Measurements from ENCODE around the gene AP4E1.
"Not testable (repeated sequence)": the region's sequence is repeated elsewhere in the genome, so short reads cannot be mapped to it uniquely, and the experiment has no call there.

The AP4E1 gene

DNA sequence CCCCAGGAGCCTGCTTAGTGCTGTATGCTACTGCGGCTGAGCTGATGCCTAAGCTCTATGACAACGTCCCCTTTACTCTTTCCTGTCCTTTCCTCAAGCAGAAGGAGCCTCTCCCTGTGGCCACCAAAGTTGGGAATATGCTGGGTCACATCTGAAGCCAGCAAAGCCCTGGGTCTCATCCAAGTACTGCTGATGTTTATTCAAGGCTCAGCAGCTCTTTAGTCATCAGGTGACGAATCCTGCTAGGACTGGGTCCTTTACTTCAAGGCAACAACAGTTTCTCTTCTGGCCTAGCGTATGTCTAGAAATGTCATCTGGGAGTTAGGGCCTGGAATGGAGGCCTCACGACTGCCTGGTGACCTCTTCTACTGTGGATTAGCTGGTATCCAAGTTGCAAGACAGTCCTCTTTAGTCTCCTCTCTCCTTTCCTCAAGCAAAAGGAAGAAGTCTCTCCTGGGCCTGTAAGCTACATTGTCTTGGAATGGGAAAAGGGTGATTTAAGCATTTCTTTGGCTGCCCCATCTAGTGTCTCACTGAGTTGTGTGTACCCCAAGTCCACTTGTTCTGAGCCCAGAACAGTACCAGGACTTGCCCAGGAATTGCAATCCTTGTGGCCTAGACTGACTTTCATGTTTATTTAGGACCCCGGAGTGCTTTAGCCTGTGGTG is 122.3 kb downstream of the AP4E1 start:
- H3K9me3 ChIP-seq, result no peaks in the 10 kb centered on the region
- no peaks in the 10 kb centered on the region for H4K20me1 ChIP-seq
- TF ChIP-seq Cebpa-rat (IDR thresholded peaks at IDR 0.05), result no peak
- no peak overlapping the region for H3K27ac ChIP-seq
- no peak overlapping the region for H3K4me2 ChIP-seq
- H3K4me1 ChIP-seq, result no peaks in the 10 kb centered on the region
- H3K4me3 ChIP-seq, result no peak overlapping the region
- no peaks in the 10 kb centered on the region for H3K36me3 ChIP-seq
- no peak overlapping the region for H3K9ac ChIP-seq
- no peaks in the 10 kb centered on the region for H3K27me3 ChIP-seq

DNA sequence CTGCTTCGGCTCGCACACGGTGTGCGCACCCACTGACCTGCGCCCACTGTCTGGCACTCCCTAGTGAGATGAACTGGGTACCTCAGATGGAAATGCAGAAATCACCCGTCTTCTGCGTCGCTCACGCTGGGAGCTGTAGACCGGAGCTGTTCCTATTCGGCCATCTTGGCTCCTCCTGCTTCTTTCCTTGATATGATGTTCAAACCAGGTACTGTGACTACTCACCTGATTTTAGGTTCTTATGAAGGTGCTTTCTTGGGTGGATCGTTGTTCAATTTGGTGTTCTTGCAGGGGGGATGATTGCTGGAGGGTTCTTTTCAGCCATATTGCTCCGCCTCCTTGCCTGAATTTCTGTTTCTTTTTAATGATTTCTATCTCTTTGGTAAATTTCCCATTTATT is 129.0 kb downstream of the AP4E1 start:
- H3K9ac ChIP-seq, H3K4me3 ChIP-seq, H3K4me2 ChIP-seq: not testable (repeated sequence)

GRCh38 chr15:51038162-51038973 is 129.9 kb downstream of the AP4E1 start:
- H3K4me3 ChIP-seq, result no peak overlapping the region
- no peaks in the 10 kb centered on the region for H3K36me3 ChIP-seq
- no peak overlapping the region for H3K27ac ChIP-seq
- H3K9ac ChIP-seq, result no peak overlapping the region
- H3K27me3 ChIP-seq, result no peaks in the 10 kb centered on the region
- H4K20me1 ChIP-seq, result no peaks in the 10 kb centered on the region
- TF ChIP-seq Cebpa-rat (IDR thresholded peaks at IDR 0.05), result no peak
- H3K9me3 ChIP-seq, result no peaks in the 10 kb centered on the region
- H3K4me2 ChIP-seq, result no peak overlapping the region
- H3K4me1 ChIP-seq, result no peaks in the 10 kb centered on the region

More for the DNA sequence above, 129.0 kb downstream of the AP4E1 start:
- not testable (repeated sequence) for H3K36me3 ChIP-seq, H4K20me1 ChIP-seq, H3K9me3 ChIP-seq, H3K27me3 ChIP-seq, H3K4me1 ChIP-seq, H3K27ac ChIP-seq

GRCh38 chr15:51038974-51039319 is 130.5 kb downstream of the AP4E1 start:
- no peak for TF ChIP-seq Cebpa-rat (IDR thresholded peaks at IDR 0.05)
- no peaks in the 10 kb centered on the region for H3K27me3 ChIP-seq
- H3K4me1 ChIP-seq, result no peaks in the 10 kb centered on the region
- no peaks in the 10 kb centered on the region for H3K36me3 ChIP-seq
- no peaks in the 10 kb centered on the region for H3K9me3 ChIP-seq
- no peak overlapping the region for H3K4me2 ChIP-seq
- no peak overlapping the region for H3K4me3 ChIP-seq
- no peaks in the 10 kb centered on the region for H4K20me1 ChIP-seq
- H3K27ac ChIP-seq, result no peak overlapping the region
- no peak overlapping the region for H3K9ac ChIP-seq

DNA sequence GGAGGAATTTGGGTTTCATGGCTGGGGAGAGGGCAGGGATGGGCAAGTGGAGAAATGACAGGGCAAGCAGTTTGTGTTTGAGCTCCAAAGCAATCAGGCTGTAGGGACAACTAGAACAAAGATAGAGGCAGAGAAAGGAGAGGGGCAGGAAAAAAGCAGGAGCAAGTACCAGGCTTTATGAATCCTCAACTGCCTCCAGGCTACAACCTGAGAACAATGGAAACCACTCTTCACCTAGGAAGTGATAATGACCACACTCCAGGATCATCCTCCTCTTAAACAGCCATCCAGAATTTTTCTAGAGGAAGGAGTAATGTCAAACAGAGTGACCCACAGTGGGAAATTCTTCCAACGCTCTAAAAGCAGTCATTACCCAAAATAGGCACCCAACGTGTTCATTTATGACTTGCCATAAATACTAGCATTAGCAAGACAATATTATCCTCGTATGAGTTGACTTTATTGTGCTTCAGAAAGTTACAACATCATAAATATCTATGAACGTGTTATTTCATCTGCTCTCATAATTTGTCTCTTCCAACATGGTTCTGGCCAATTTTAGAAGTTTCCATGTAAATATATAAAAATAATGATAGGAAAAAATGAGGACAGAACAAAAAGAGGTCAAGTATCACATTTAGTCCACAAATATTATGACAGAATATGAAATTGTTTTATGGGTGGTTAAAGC is 135.7 kb downstream of the AP4E1 start:
- Histone ChIP-seq H3K27me3 (no peaks in the 10 kb centered on the region), H3K4me3 (no peak overlapping the region), H3K9me3 (no peaks in the 10 kb centered on the region), H4K20me1 (no peaks in the 10 kb centered on the region), H3K36me3 (no peaks in the 10 kb centered on the region), H3K9ac (no peak overlapping the region), H3K4me2 (no peak overlapping the region), H3K4me1 (no peaks in the 10 kb centered on the region), H3K27ac (no peak overlapping the region)
- no peak for TF ChIP-seq Cebpa-rat (IDR thresholded peaks at IDR 0.05)

- Histone ChIP-seq H3K9ac (no peak overlapping the region), H3K27me3 (no peaks in the 10 kb centered on the region), H3K4me1 (no peaks in the 10 kb centered on the region), H4K20me1 (no peaks in the 10 kb centered on the region), H3K36me3 (no peaks in the 10 kb centered on the region), H3K9me3 (no peaks in the 10 kb centered on the region), H3K4me2 (no peak overlapping the region), H3K4me3 (no peak overlapping the region), H3K27ac (no peak overlapping the region)
- TF ChIP-seq Cebpa-rat (IDR thresholded peaks at IDR 0.05), result no peak
Observed at GRCh38 chr15:51046016-51046415, 137.5 kb downstream of the AP4E1 start.

DNA sequence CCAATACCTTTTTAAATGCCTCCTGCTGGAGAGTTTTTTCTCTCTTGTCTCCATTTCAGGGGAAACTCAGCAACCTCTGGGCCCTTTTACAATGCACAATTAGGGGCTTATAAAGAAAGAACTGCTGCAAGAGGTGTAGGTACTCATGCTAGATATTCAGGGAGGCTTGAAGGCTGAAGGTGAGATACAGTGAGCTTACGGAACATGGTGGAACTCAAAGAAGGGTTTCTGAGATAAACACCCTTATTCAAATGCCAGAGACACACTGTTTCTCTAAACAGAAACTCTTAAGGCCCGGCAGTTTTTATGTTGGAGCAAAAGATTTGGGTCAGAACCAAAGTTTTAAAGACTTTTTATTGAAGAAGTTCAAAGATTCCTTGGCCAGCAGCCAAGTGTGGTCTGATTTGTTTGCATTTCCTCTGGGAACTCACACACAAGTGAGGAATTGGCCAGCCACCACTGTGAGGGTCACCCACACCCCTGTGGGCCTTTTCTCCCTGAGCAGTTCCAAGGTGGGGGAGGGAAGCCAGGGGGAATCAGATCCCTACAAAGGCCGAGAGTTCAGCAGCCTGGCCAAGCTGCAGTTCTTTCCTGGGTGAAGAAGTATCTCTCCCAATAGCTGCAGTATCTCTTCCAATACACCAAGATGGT is 138.4 kb downstream of the AP4E1 start:
- H3K27me3 ChIP-seq, result no peaks in the 10 kb centered on the region
- H3K36me3 ChIP-seq, result no peaks in the 10 kb centered on the region
- no peak overlapping the region for H3K27ac ChIP-seq
- no peak overlapping the region for H3K4me3 ChIP-seq
- no peak overlapping the region for H3K9ac ChIP-seq
- no peak for TF ChIP-seq Cebpa-rat (IDR thresholded peaks at IDR 0.05)
- no peaks in the 10 kb centered on the region for H3K9me3 ChIP-seq
- peaks cover 5% of the 10 kb centered on the region for H3K4me1 ChIP-seq
- H4K20me1 ChIP-seq, result no peaks in the 10 kb centered on the region
- H3K4me2 ChIP-seq, result no peak overlapping the region

DNA sequence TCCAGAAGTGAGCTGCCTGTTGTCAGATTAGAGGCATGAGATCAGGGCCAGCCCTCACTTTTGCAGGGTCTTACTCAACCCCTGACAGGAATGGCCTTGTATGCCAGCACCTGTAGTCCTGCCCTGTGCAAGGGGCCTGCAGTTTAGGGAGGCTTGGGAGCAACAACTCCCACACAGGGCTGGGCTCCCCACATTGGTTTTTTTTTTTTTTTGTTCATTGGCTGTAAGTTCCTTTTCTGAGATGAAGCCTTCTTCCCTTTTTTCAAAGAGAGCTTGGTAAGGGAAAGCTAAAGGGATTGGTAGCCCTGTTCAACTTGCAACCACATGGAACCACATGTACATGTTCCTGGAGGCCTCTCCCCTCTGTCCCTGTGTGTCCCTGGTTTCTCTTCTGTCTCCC is 139.8 kb downstream of the AP4E1 start:
- Histone ChIP-seq H3K4me2 (no peak overlapping the region), H3K9me3 (no peaks in the 10 kb centered on the region), H3K36me3 (no peaks in the 10 kb centered on the region), H3K27me3 (no peaks in the 10 kb centered on the region), H3K27ac (no peak overlapping the region), H4K20me1 (no peaks in the 10 kb centered on the region), H3K4me1 (peaks cover 7% of the 10 kb centered on the region), H3K9ac (no peak overlapping the region), H3K4me3 (no peak overlapping the region)
- TF ChIP-seq Cebpa-rat (IDR thresholded peaks at IDR 0.05), result no peak

DNA sequence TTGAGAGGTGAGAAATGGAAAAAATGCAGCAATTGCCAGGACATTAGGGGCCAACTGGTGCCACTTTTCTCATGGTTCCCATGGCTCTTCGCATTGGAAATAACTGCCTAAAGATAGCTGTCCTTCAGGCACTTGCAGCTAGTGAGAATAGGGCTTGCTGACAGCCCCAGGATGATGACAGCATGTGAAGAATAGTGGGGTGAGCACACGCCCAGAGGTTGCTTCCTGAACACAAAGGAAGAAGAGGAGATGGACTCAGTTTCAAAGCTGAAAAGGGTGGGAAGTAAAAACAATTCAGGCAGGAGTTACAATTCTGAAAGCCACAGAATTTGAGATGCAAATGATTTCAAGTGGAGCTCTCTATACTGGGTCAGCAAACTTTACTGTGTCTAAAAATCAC is 140.6 kb downstream of the AP4E1 start:
- no peaks in the 10 kb centered on the region for H3K27me3 ChIP-seq
- H4K20me1 ChIP-seq, result no peaks in the 10 kb centered on the region
- H3K27ac ChIP-seq, result no peak overlapping the region
- H3K4me3 ChIP-seq, result no peak overlapping the region
- peaks cover 7% of the 10 kb centered on the region for H3K4me1 ChIP-seq
- no peaks in the 10 kb centered on the region for H3K9me3 ChIP-seq
- no peak overlapping the region for H3K4me2 ChIP-seq
- no peaks in the 10 kb centered on the region for H3K36me3 ChIP-seq
- TF ChIP-seq Cebpa-rat (IDR thresholded peaks at IDR 0.05), result no peak
- no peak overlapping the region for H3K9ac ChIP-seq

- H3K9ac ChIP-seq, result no peak overlapping the region
- no peak overlapping the region for H3K27ac ChIP-seq
- no peaks in the 10 kb centered on the region for H4K20me1 ChIP-seq
- peak overlapping the region; percentile 18; the same call in 1 of the 2 replicates for H3K4me2 ChIP-seq
- H3K27me3 ChIP-seq, result no peaks in the 10 kb centered on the region; the same call in 1 of the 2 replicates
- no peak for TF ChIP-seq Cebpa-rat (IDR thresholded peaks at IDR 0.05)
- H3K4me1 ChIP-seq, result peaks cover 7% of the 10 kb centered on the region
- no peaks in the 10 kb centered on the region for H3K36me3 ChIP-seq
- no peaks in the 10 kb centered on the region for H3K9me3 ChIP-seq
- H3K4me3 ChIP-seq, result no peak overlapping the region
Observed at GRCh38 chr15:51051776-51052175, 143.3 kb downstream of the AP4E1 start.

All from BLaER1 (cell line).